Neural progenitor cell (in vitro differentiated cells): ENCODE measurements around the gene KPTN.

Experiments
- CTCF ChIP-seq: fragments of 200-600 bp; sonication (generic); IDR thresholded peaks from 2 replicates; pipeline ENCODE4 v1.5.1; 2017; ENCODE audit warnings: antibody characterized with exemption, mild to moderate bottlenecking
- EZH2 ChIP-seq: fragments of 200-600 bp; sonication (generic); IDR thresholded peaks from 2 replicates; pipeline ENCODE4 v1.6.1; 2017; ENCODE audit warnings: antibody characterized with exemption, mild to moderate bottlenecking, moderate library complexity

GRCh38 chr19:47433121-47433520 is 50.9 kb downstream of the KPTN start:
- TF ChIP-seq CTCF, result no peak
- TF ChIP-seq EZH2, result no peak
